GM12878 (cell line): ENCODE measurements around the gene ANLN. TPM values are rescaled to one million over a fixed set of nuclear protein-coding genes. Genes with fewer than 3 reads are reported as not detected.

Source experiments
- ATAC-seq: fragments of 200-7000 bp; cut with Tn5 transposase; 3 replicates; pipeline ENCODE4 v1.9.1; 2020; ENCODE audit warnings: mild to moderate bottlenecking, moderate library complexity
- BruUV-seq: library from RNA; stranded (reverse); fragments of 400-500 nt; replicated peaks from 2 replicates; lab custom pipeline; 2021; lab: Mats Ljungman, UMichigan
- CTCF ChIA-PET: fragments of 300-600 bp; sonication (Branson Sonifier 250); formaldehyde crosslinking; extraction: SDS; loops from one replicate; lab custom pipeline; 2021; ENCODE audit warnings: inconsistent platforms; lab: Yijun Ruan, JAX
- POLR2A ChIA-PET: fragments of 350-600 bp; formaldehyde crosslinking; extraction: SDS; loops from one replicate; lab custom pipeline; 2021; ENCODE audit warnings: inconsistent platforms; lab: Charles Lee
- RAD21 ChIA-PET: fragments of 300-600 bp; sonication (Branson Sonifier 250); formaldehyde crosslinking; loops from one replicate; lab custom pipeline; 2023; ENCODE audit warnings: antibody characterized with exemption; ENCODE audit not compliant: unreplicated experiment; lab: Charles Lee
- SMC1A ChIA-PET: fragments of 300-600 bp; sonication (Branson Sonifier 250); formaldehyde crosslinking; loops from one replicate; lab custom pipeline; 2023; ENCODE audit not compliant: unreplicated experiment, uncharacterized antibody; lab: Charles Lee
- DNase-seq: peaks from one replicate; pipeline ENCODE4 v3.0.0-alpha.2; 2011; ENCODE audit warnings: low read depth, low spot score
- FAIRE-seq: peaks from 3 replicates; lab custom pipeline; 2011; peaks lifted over from hg19 to GRCh38; lab: Jason Lieb, UNC
- H2AFZ ChIP-seq: 2 replicates; pipeline ENCODE4 v1.6.0; 2011; ENCODE audit warnings: low read depth, low read length, control low read depth; ENCODE audit not compliant: control insufficient read depth
- H3K27ac ChIP-seq: 2 replicates; pipeline ENCODE4 v1.5.1; 2011; ENCODE audit warnings: control low read depth; ENCODE audit not compliant: control insufficient read depth, insufficient read depth
- H3K27me3 ChIP-seq, 2 experiments: replicated peaks in 1 of 2; 2 replicates each; pipeline versions ENCODE4 v1.6.0 to v1.6.1; 2011; ENCODE audit warnings: low read length in 1 of 2; ENCODE audit not compliant: control insufficient read depth in 2 of 2, insufficient read depth in 2 of 2
- H3K36me3 ChIP-seq, 2 experiments: 2 replicates each; pipeline ENCODE4 v1.5.1; 2011; ENCODE audit warnings: low read length in 1 of 2; ENCODE audit not compliant: control insufficient read depth in 2 of 2, insufficient read depth in 2 of 2
- H3K4me1 ChIP-seq: 2 replicates; pipeline ENCODE4 v1.6.1; 2011; ENCODE audit warnings: mild to moderate bottlenecking, low read length, moderate library complexity, mixed read lengths; ENCODE audit not compliant: control insufficient read depth, insufficient read depth
- H3K4me2 ChIP-seq: 2 replicates; pipeline ENCODE4 v1.6.0; 2011; ENCODE audit warnings: control low read depth; ENCODE audit not compliant: control insufficient read depth, insufficient read depth
- H3K4me3 ChIP-seq: fragments of 200-600 bp; sonication (generic); 2 replicates; pipeline ENCODE4 v1.5.1; 2016
- H3K79me2 ChIP-seq: 2 replicates; pipeline ENCODE4 v1.6.0; 2011; ENCODE audit warnings: low read length; ENCODE audit not compliant: control insufficient read depth, insufficient read depth
- H3K9ac ChIP-seq: 2 replicates; pipeline ENCODE4 v1.8.0; 2011; ENCODE audit warnings: low read length, control low read depth, mixed read lengths; ENCODE audit not compliant: control insufficient read depth, insufficient read depth
- H3K9me3 ChIP-seq: replicated peaks from 3 replicates; pipeline ENCODE4 v1.5.1; 2011; ENCODE audit warnings: mild to moderate bottlenecking, low read length; ENCODE audit not compliant: control insufficient read depth, insufficient read depth
- H4K20me1 ChIP-seq: 2 replicates; pipeline ENCODE4 v1.6.0; 2011; ENCODE audit not compliant: control insufficient read depth, insufficient read depth
- BACH1 ChIP-seq: fragments of 450-650 bp; IDR thresholded peaks from 2 replicates; pipeline ENCODE4 v1.6.1; 2017; ENCODE audit warnings: mild to moderate bottlenecking, borderline replicate concordance
- BCL3 ChIP-seq: IDR thresholded peaks from 2 replicates; pipeline ENCODE4 v1.6.1; 2011; ENCODE audit warnings: borderline replicate concordance, low read depth, mild to moderate bottlenecking, moderate library complexity, low read length; ENCODE audit not compliant: insufficient read depth, poor library complexity, severe bottlenecking
- BHLHE40 ChIP-seq, 2 experiments: fragments of 450-650 bp in 1 of 2; IDR thresholded peaks; 2 replicates each; pipeline ENCODE4 v1.6.1; 2011 to 2017; ENCODE audit warnings: low read depth in 2 of 2, borderline replicate concordance in 1 of 2, improper control_type of control experiment in 1 of 2, low read length in 1 of 2, mild to moderate bottlenecking in 1 of 2
- BRCA1 ChIP-seq: IDR thresholded peaks from 2 replicates; pipeline ENCODE4 v1.6.1; 2011; ENCODE audit warnings: low read depth, low read length, improper control_type of control experiment
- CEBPB ChIP-seq, 2 experiments: fragments of 150-350 bp in 1 of 2; IDR thresholded peaks; 2 replicates each; pipeline ENCODE4 v1.6.1; 2012 to 2014; ENCODE audit warnings: low read depth in 2 of 2, low read length in 2 of 2, borderline replicate concordance in 1 of 2, inconsistent platforms in 1 of 2
- CHD1 ChIP-seq: IDR thresholded peaks from 2 replicates; pipeline ENCODE4 v1.6.1; 2012; ENCODE audit warnings: low read depth, low read length, improper control_type of control experiment
- CHD4 ChIP-seq: fragments of 200-600 bp; sonication (generic); IDR thresholded peaks from 2 replicates; pipeline ENCODE4 v1.6.1; 2016; ENCODE audit warnings: mild to moderate bottlenecking
- EED ChIP-seq: sonication (generic); IDR thresholded peaks from 2 replicates; pipeline ENCODE4 v1.6.1; 2016; ENCODE audit warnings: antibody characterized with exemption, low read depth
- FOS ChIP-seq: IDR thresholded peaks from 3 replicates; pipeline ENCODE4 v1.6.1; 2011; ENCODE audit warnings: borderline replicate concordance; ENCODE audit not compliant: insufficient read length; ENCODE audit errors: extremely low read depth
- FOXK2 ChIP-seq: fragments of 450-650 bp; IDR thresholded peaks from 2 replicates; pipeline ENCODE4 v1.6.1; 2017; ENCODE audit warnings: mild to moderate bottlenecking, moderate library complexity
- IRF4 ChIP-seq: IDR thresholded peaks from 2 replicates; pipeline ENCODE4 v1.6.1; 2011; ENCODE audit warnings: low read depth, low read length
- JUNB ChIP-seq: IDR thresholded peaks from 2 replicates; pipeline ENCODE4 v1.6.1; 2016; ENCODE audit warnings: antibody characterized with exemption, mild to moderate bottlenecking
- MYB ChIP-seq: fragments of 150-350 bp; IDR thresholded peaks from 2 replicates; pipeline ENCODE4 v1.6.1; 2014; ENCODE audit warnings: mild to moderate bottlenecking, low read depth, low read length, borderline replicate concordance
- NR2C1 ChIP-seq: fragments of 450-650 bp; IDR thresholded peaks from 2 replicates; pipeline ENCODE4 v1.6.1; 2017; ENCODE audit warnings: antibody characterized with exemption, mild to moderate bottlenecking, moderate library complexity
- NR2F1 ChIP-seq: fragments of 450-650 bp; conservative IDR thresholded peaks from 2 replicates; pipeline ENCODE4 v1.6.1; 2017; ENCODE audit warnings: mild to moderate bottlenecking
- POLR2A ChIP-seq: IDR thresholded peaks from 2 replicates; pipeline ENCODE4 v1.6.1; 2011; ENCODE audit warnings: low read depth, mild to moderate bottlenecking, low read length
- POLR2AphosphoS5 ChIP-seq: IDR thresholded peaks from 2 replicates; pipeline ENCODE4 v1.6.1; 2011; ENCODE audit warnings: mild to moderate bottlenecking, low read length, inconsistent platforms
- RBBP5 ChIP-seq: fragments of 200-600 bp; sonication (generic); conservative IDR thresholded peaks from 2 replicates; pipeline ENCODE4 v1.6.1; 2016
- SREBF2 ChIP-seq: IDR thresholded peaks from 2 replicates; pipeline ENCODE4 v1.6.1; 2012; ENCODE audit warnings: mild to moderate bottlenecking, low read length
- WRNIP1 ChIP-seq: IDR thresholded peaks from 2 replicates; pipeline ENCODE4 v1.6.1; 2011; ENCODE audit warnings: low read depth, low read length, improper control_type of control experiment, borderline replicate concordance
- ZNF207 ChIP-seq: fragments of 450-650 bp; IDR thresholded peaks from 2 replicates; pipeline ENCODE4 v1.6.1; 2014; ENCODE audit warnings: antibody characterized with exemption, mild to moderate bottlenecking, borderline replicate concordance
- WGBS: methylation state at CpG from one replicate; pipeline ENCODE4 v1.1.6; 2016; ENCODE audit warnings: low lambda C conversion rate; ENCODE audit not compliant: insufficient replicate concordance, insufficient coverage; ENCODE audit errors: missing lambda C conversion rate; 5-methylcytosine and 5-hydroxymethylcytosine counted together
- in situ Hi-C: fragments of 300-500 bp; cut with MboI; formaldehyde crosslinking; loops from 9 replicates; pipeline ENCODE4 v1.14.3; 2018; ENCODE audit warnings: mixed read lengths
- intact Hi-C: fragments of 100-400 bp; cut with micrococcal nuclease; formaldehyde crosslinking; loops from one replicate; pipeline ENCODE4 v1.14.2; 2022; ENCODE audit not compliant: unreplicated experiment
- polyA plus RNA-seq, 11 experiments: library from polyadenylated mRNA; depleted of rRNA in 4 of 11; unstranded in 6 of 11; stranded (reverse) in 5 of 11; fragments of >200 nt; fragmentation: Nextera tagmentation in 4 of 11; fragmentation: Illumina TruSeq in 1 of 11; extraction: Ambion mirVana in 4 of 11; extraction: Trizol in 1 of 11; gene quantifications; 1 replicate in 1 of 11; 2 replicates in 10 of 11; pipeline versions ENCODE4 v1.2.1 to v1.2.3, GENCODE V29; 2011 to 2016; ENCODE audit warnings: inconsistent platforms in 2 of 11, missing spikeins in 2 of 11, low read depth in 1 of 11
- total RNA-seq, 4 experiments: library from RNA; depleted of rRNA in 3 of 4; stranded (reverse); fragments of >200 nt in 3 of 4; fragmentation: Illumina TruSeq in 1 of 4; extraction: Trizol in 1 of 4; gene quantifications; 2 replicates each; pipeline versions ENCODE4 v1.2.1 to v1.2.3, GENCODE V29; 2013 to 2021

The ANLN gene
- total and polyA plus RNA-seq, 10 of the 15 experiments (the other 5 are each of a cell fraction or from before 2014, with no cell fraction given): 9.5 to 32.1 (median 24.2) TPM

- WGBS: 35% methylated on average over 4 of the region's 4 CpGs
- H3K36me3 ChIP-seq: no peaks in the 10 kb centered on the region
- no TSS peak for BruUV-seq
- no peak for TF ChIP-seq CHD1
- TF ChIP-seq BRCA1: no peak
- no peak for TF ChIP-seq FOS
- DNase-seq (no peak), FAIRE-seq (no peak), ATAC-seq (no peak)
- no peaks in the 10 kb centered on the region for H3K9me3 ChIP-seq
- CTCF ChIA-PET: interaction anchor here (1.3 kb wide), 1 partner anchor 41 kb away, joined by 4 read pairs; no protein-coding TSS in a partner anchor
- SMC1A ChIA-PET: interaction anchor here (1.3 kb wide), 1 partner anchor 32 kb away, joined by 4 read pairs; no protein-coding TSS in a partner anchor
- no peak overlapping the region for H2AFZ ChIP-seq
- intact Hi-C loops: no loop called here
- H3K4me1 ChIP-seq: no peaks in the 10 kb centered on the region
- POLR2A ChIA-PET: no interaction called here
- no peak overlapping the region for H3K4me2 ChIP-seq
- no peaks in the 10 kb centered on the region; a peak in 2 of 4 replicates for H3K27me3 ChIP-seq
- no peaks in the 10 kb centered on the region for H3K79me2 ChIP-seq
- no peak overlapping the region for H3K27ac ChIP-seq
- no peaks in the 10 kb centered on the region for H4K20me1 ChIP-seq
- H3K9ac ChIP-seq: no peak overlapping the region
- H3K4me3 ChIP-seq: no peak overlapping the region
- in situ Hi-C loops: no loop called here
- RAD21 ChIA-PET: no interaction called here
Observed at GRCh38 chr7:36360244-36360643, 29.4 kb upstream of the ANLN start.

- no peak for ATAC-seq
- Histone ChIP-seq H3K27me3 (no peaks in the 10 kb centered on the region; a peak in 2 of 4 replicates), H3K9me3 (no peaks in the 10 kb centered on the region), H3K4me2 (no peak overlapping the region), H3K4me1 (no peaks in the 10 kb centered on the region), H3K36me3 (no peaks in the 10 kb centered on the region), H3K27ac (no peak overlapping the region), H3K79me2 (no peaks in the 10 kb centered on the region), H2AFZ (no peak overlapping the region), H4K20me1 (no peaks in the 10 kb centered on the region), H3K9ac (no peak overlapping the region), H3K4me3 (no peak overlapping the region)
- in situ Hi-C loops (no loop called here), intact Hi-C loops (no loop called here)
- ChIA-PET CTCF (interaction anchor here (1.3 kb wide), 1 partner anchor 42 kb away, joined by 3 read pairs; no protein-coding TSS in a partner anchor), SMC1A (interaction anchor here (1.3 kb wide), 1 partner anchor 31 kb away, joined by 4 read pairs; no protein-coding TSS in a partner anchor), POLR2A (no interaction called here), RAD21 (no interaction called here)
- no peak for DNase-seq
- WGBS: 84% methylated on average over 4 of the region's 4 CpGs
- FAIRE-seq: no peak
- no TSS peak for BruUV-seq
- TF ChIP-seq MYB (no peak), FOXK2 (no peak), BACH1 (no peak), CEBPB (IDR thresholded peaks at IDR 0.05; ENCODE audit: borderline replicate concordance in 1 of 2, low read depth in 2 of 2, low read length in 2 of 2) (no peak), SREBF2 (no peak), CHD4 (no peak), RBBP5 (no peak), POLR2A (no peak), ZNF207 (no peak), POLR2AphosphoS5 (no peak), BCL3 (no peak), BHLHE40 (IDR thresholded peaks at IDR 0.05; ENCODE audit: borderline replicate concordance in 1 of 2, low read depth in 2 of 2, low read length in 1 of 2) (no peak), JUNB (no peak), EED (no peak), WRNIP1 (no peak), NR2C1 (no peak), IRF4 (no peak), NR2F1 (no peak)
Observed at GRCh38 chr7:36361227-36361626, 28.4 kb upstream of the ANLN start.
